Endothelial cell of umbilical vein (primary cell): ENCODE data around the gene ABCA10. TPM values are rescaled to one million over a fixed set of nuclear protein-coding genes. Genes with fewer than 3 reads are reported as not detected.

ENCODE experiments used
- BruUV-seq: library from RNA; stranded (reverse); fragments of 400-500 nt; replicated peaks from 2 replicates; lab custom pipeline; 2021; lab: Mats Ljungman, UMichigan
- CTCF ChIA-PET: fragments of 300-600, 350-600 bp; sonication (Branson Sonifier 250); formaldehyde crosslinking; loops from one replicate; lab custom pipeline; 2021; ENCODE audit warnings: antibody characterized with exemption, inconsistent platforms; lab: Charles Lee
- POLR2A ChIA-PET: fragments of 300-600, 350-600 bp; sonication (Branson Sonifier 250); formaldehyde crosslinking; loops from one replicate; lab custom pipeline; 2021; ENCODE audit warnings: antibody characterized with exemption, inconsistent platforms; lab: Charles Lee
- DNase-seq: peaks from one replicate; pipeline ENCODE4 v3.0.0-alpha.2; 2011; ENCODE audit warnings: low read depth, low spot score
- FAIRE-seq: peaks from 2 replicates; lab custom pipeline; 2011; peaks lifted over from hg19 to GRCh38; lab: Jason Lieb, UNC
- H2AFZ ChIP-seq: 2 replicates; pipeline ENCODE4 v1.6.0; 2012; ENCODE audit warnings: low read depth, low read length, control low read depth, inconsistent platforms
- H3K27ac ChIP-seq: 2 replicates; pipeline ENCODE4 v1.5.1; 2011; ENCODE audit warnings: low read depth, mild to moderate bottlenecking, control low read depth, low read length, moderate library complexity; ENCODE audit not compliant: insufficient read depth
- H3K27me3 ChIP-seq, 2 experiments: 2 replicates each; pipeline versions ENCODE4 v1.6.0 to v1.6.1; 2011; ENCODE audit warnings: low read length in 2 of 2, mixed read lengths in 1 of 2; ENCODE audit not compliant: control insufficient read depth in 2 of 2, insufficient read depth in 2 of 2
- H3K36me3 ChIP-seq, 2 experiments: 2 replicates in 1 of 2; 3 replicates in 1 of 2; pipeline ENCODE4 v1.5.1; 2011; ENCODE audit warnings: low read length in 2 of 2, mild to moderate bottlenecking in 1 of 2, moderate library complexity in 1 of 2; ENCODE audit not compliant: control insufficient read depth in 2 of 2, insufficient read depth in 2 of 2; ENCODE audit errors: extremely low read depth in 1 of 2
- H3K4me1 ChIP-seq: 3 replicates; pipeline ENCODE4 v1.5.1; 2011; ENCODE audit warnings: mild to moderate bottlenecking, low read length; ENCODE audit not compliant: control insufficient read depth, insufficient read depth; ENCODE audit errors: extremely low read depth
- H3K4me2 ChIP-seq: 2 replicates; pipeline ENCODE4 v1.6.1; 2011; ENCODE audit warnings: low read length, control low read depth, mixed read lengths; ENCODE audit not compliant: insufficient read depth
- H3K4me3 ChIP-seq, 3 experiments: fragments of 200-600 bp in 1 of 3; sonication (generic), shearing (Covaris generic) in 1 of 3; replicated peaks in 1 of 3; 2 replicates each; pipeline ENCODE4 v1.5.1; 2011 to 2016; ENCODE audit warnings: control low read depth in 3 of 3, low read length in 3 of 3, mild to moderate bottlenecking in 2 of 3, inconsistent platforms in 1 of 3, low read depth in 1 of 3, moderate library complexity in 1 of 3; ENCODE audit not compliant: insufficient read depth in 1 of 3
- H3K79me2 ChIP-seq: 2 replicates; pipeline ENCODE4 v1.6.0; 2012; ENCODE audit warnings: low read length, inconsistent platforms; ENCODE audit not compliant: control insufficient read depth, insufficient read depth
- H3K9ac ChIP-seq: replicated peaks from 2 replicates; pipeline ENCODE3; 2011; ENCODE audit warnings: low read length, control low read depth; ENCODE audit not compliant: insufficient read depth; ENCODE audit errors: extremely low read depth
- H3K9me1 ChIP-seq: replicated peaks from 3 replicates; pipeline ENCODE4 v1.6.0; 2011; ENCODE audit warnings: mild to moderate bottlenecking, low read length; ENCODE audit not compliant: control insufficient read depth, insufficient read depth; ENCODE audit errors: extremely low read depth
- H3K9me3 ChIP-seq: replicated peaks from 2 replicates; pipeline ENCODE4 v1.5.1; 2012; ENCODE audit warnings: low read length, inconsistent platforms; ENCODE audit not compliant: control insufficient read depth, insufficient read depth
- H4K20me1 ChIP-seq: replicated peaks from 2 replicates; pipeline ENCODE3; 2011; ENCODE audit warnings: mild to moderate bottlenecking, low read length; ENCODE audit not compliant: control insufficient read depth, insufficient read depth; ENCODE audit errors: extremely low read depth
- CTCF ChIP-seq, 2 donors: IDR thresholded peaks; 1 replicate in 1 of 2; 2 replicates in 1 of 2; pipeline ENCODE4 v1.5.1; 2011; ENCODE audit warnings: low read length in 2 of 2, mild to moderate bottlenecking in 2 of 2, moderate library complexity in 2 of 2, control low read depth in 1 of 2, inconsistent platforms in 1 of 2, low read depth in 1 of 2; ENCODE audit not compliant: insufficient read depth in 1 of 2; ENCODE audit errors: extremely low read depth in 1 of 2
- EZH2 ChIP-seq: IDR thresholded peaks from 2 replicates; pipeline ENCODE4 v1.6.1; 2012; ENCODE audit warnings: borderline replicate concordance, low read depth, mild to moderate bottlenecking, moderate library complexity, low read length, inconsistent platforms; ENCODE audit not compliant: severe bottlenecking
- FOS ChIP-seq: IDR thresholded peaks from 2 replicates; pipeline ENCODE4 v1.6.1; 2011; ENCODE audit warnings: mild to moderate bottlenecking, low read length, moderate library complexity, borderline replicate concordance; ENCODE audit not compliant: insufficient read depth
- GATA2 ChIP-seq: IDR thresholded peaks from 2 replicates; pipeline ENCODE4 v1.7.0; 2011; ENCODE audit warnings: low read depth, mild to moderate bottlenecking, moderate library complexity, mixed read lengths, low read length; ENCODE audit not compliant: insufficient read length, insufficient read depth
- JUN ChIP-seq: IDR thresholded peaks from 2 replicates; pipeline ENCODE4 v1.6.1; 2011; ENCODE audit warnings: borderline replicate concordance, low read depth; ENCODE audit not compliant: insufficient read length, insufficient read depth
- MAX ChIP-seq: IDR thresholded peaks from 2 replicates; pipeline ENCODE4 v1.6.1; 2011; ENCODE audit not compliant: insufficient read depth, insufficient read length
- MYC ChIP-seq: IDR thresholded peaks from one replicate; pipeline ENCODE4 v1.6.1; 2011; ENCODE audit warnings: mild to moderate bottlenecking, low read depth, low read length
- POLR2A ChIP-seq: IDR thresholded peaks from 2 replicates; pipeline ENCODE4 v1.6.1; 2012; ENCODE audit warnings: low read depth, mild to moderate bottlenecking, control low read depth, low read length
- POLR2AphosphoS5 ChIP-seq: IDR thresholded peaks from 2 replicates; pipeline ENCODE4 v1.6.1; 2012; ENCODE audit warnings: low read depth, mild to moderate bottlenecking, control low read depth, low read length, moderate library complexity; ENCODE audit not compliant: insufficient read depth
- dilution Hi-C: fragments of 300-500 bp; cut with MboI; formaldehyde crosslinking; loops from one replicate; pipeline ENCODE4 v1.15.0; 2019; ENCODE audit warnings: low sequenced_read_pairs; ENCODE audit not compliant: extremely low pct_ligation_motif_present
- intact Hi-C: fragments of 100-400 bp; cut with micrococcal nuclease; formaldehyde crosslinking; loops from one replicate; pipeline ENCODE4 v1.10.0; 2022
- polyA plus RNA-seq, 4 experiments: library from polyadenylated mRNA; depleted of rRNA in 3 of 4; stranded (reverse) in 3 of 4; unstranded in 1 of 4; fragments of >200 nt; gene quantifications; 2 replicates each; pipeline versions ENCODE4 v1.2.1 to v1.2.3, GENCODE V29; 2011 to 2012; ENCODE audit warnings: missing spikeins in 1 of 4
- total RNA-seq: library from RNA; stranded (reverse); gene quantifications from 2 replicates; pipeline ENCODE4 v1.2.3, GENCODE V29; 2021

The ABCA10 gene
- total and polyA plus RNA-seq, 2 donors (not counting 3 experiments of a cell fraction or from before 2014, with no cell fraction given) = 0.22 to 2.1 TPM

DNA sequence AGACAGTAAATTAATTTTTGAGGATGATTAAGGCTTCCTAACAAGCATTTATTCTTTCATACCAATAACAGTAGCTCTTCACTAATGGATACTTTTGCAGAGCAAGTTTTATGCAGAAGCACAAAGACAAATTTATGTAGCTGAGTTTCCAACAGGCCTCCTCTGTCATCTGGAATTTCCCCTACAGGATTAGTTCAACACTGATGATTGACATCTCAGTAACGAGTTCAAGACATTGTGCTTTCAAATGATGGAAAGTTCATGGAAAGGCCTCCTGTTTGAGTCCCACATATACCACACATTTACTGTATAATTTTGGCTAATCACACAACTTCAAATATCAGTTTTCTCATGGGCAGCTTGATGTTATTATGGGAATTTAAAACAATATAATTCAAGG is 40.6 kb downstream of the ABCA10 start:
- H3K9me1 ChIP-seq = no peaks in the 10 kb centered on the region
- H3K36me3 ChIP-seq = no peaks in the 10 kb centered on the region
- ChIA-PET CTCF (no interaction called here), POLR2A (no interaction called here)
- DNase-seq = no peak
- no peaks in the 10 kb centered on the region for H3K4me1 ChIP-seq
- dilution Hi-C loops (no loop called here), intact Hi-C loops (no loop called here)
- TF ChIP-seq POLR2A (no peak), MAX (no peak), GATA2 (no peak), MYC (no peak), CTCF (IDR thresholded peaks at IDR 0.05; ENCODE audit: extremely low read depth in 1 of 2, insufficient read depth in 1 of 2, low read depth in 1 of 2, low read length in 2 of 2) (no peak), POLR2AphosphoS5 (no peak), FOS (no peak), JUN (no peak), EZH2 (no peak)
- H3K4me2 ChIP-seq = no peak overlapping the region
- H3K27ac ChIP-seq = no peak overlapping the region
- H4K20me1 ChIP-seq = no peaks in the 10 kb centered on the region
- H3K9ac ChIP-seq = no peak overlapping the region
- no TSS peak for BruUV-seq
- no peaks in the 10 kb centered on the region for H3K27me3 ChIP-seq
- no peak overlapping the region for H2AFZ ChIP-seq
- H3K4me3 ChIP-seq = no peak overlapping the region
- no peak for FAIRE-seq
- H3K79me2 ChIP-seq = no peaks in the 10 kb centered on the region
- no peaks in the 10 kb centered on the region for H3K9me3 ChIP-seq
